ENCODE results near the gene LDAH.

Gene LDAH

GRCh38 chr2:20652673-20653575 lies 170.0 kb downstream of the LDAH start:
- Histone ChIP-seq H3K27ac (ENCODE audit: poor library complexity, severe bottlenecking) (no peak overlapping the region), H3K4me3 (ENCODE audit: severe bottlenecking) (no peak overlapping the region), H3K4me1 (ENCODE audit: insufficient read depth, poor library complexity, severe bottlenecking) (peaks cover 8% of the 10 kb centered on the region), H3K9me3 (ENCODE audit: severe bottlenecking) (no peaks in the 10 kb centered on the region), H3K36me3 (ENCODE audit: low read depth) (no peaks in the 10 kb centered on the region), H3K27me3 (ENCODE audit: insufficient read depth, poor library complexity, severe bottlenecking) (no peaks in the 10 kb centered on the region)
- TF ChIP-seq CTCF (IDR thresholded peaks at IDR 0.05; ENCODE audit: poor library complexity, severe bottlenecking) = no peak
- ATAC-seq (ENCODE audit: low read depth) = no peak
- DNase-seq (ENCODE audit: low spot score) = peak; percentile 20

DNA sequence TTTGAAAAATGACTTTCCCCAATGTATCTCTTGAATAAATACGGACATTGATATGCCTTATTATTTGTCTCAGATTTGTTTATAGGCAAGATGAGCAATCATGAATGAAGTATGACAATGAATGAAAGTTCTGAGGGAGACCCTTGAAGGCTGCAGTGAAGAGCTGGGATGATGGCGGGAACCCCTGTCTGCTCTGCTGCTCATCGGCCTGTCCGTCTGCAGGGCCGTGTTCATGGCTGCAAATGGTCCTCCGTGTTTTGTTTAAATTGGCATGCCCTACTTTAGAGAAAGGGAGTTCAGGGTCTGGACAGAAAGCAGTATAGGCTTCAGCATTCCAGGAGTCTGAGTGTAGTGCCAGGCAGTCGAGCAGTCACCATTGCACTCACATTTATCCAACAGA lies 170.8 kb downstream of the LDAH start:
- H3K27me3 ChIP-seq (ENCODE audit: insufficient read depth, poor library complexity, severe bottlenecking) = no peaks in the 10 kb centered on the region
- no peak for TF ChIP-seq CTCF (IDR thresholded peaks at IDR 0.05; ENCODE audit: poor library complexity, severe bottlenecking)
- no peaks in the 10 kb centered on the region for H3K36me3 ChIP-seq (ENCODE audit: low read depth)
- DNase-seq (ENCODE audit: low spot score) (no peak), ATAC-seq (ENCODE audit: low read depth) (no peak)
- no peak overlapping the region for H3K27ac ChIP-seq (ENCODE audit: poor library complexity, severe bottlenecking)
- H3K4me3 ChIP-seq (ENCODE audit: severe bottlenecking) = no peak overlapping the region
- H3K9me3 ChIP-seq (ENCODE audit: severe bottlenecking) = no peaks in the 10 kb centered on the region
- peaks cover 8% of the 10 kb centered on the region for H3K4me1 ChIP-seq (ENCODE audit: insufficient read depth, poor library complexity, severe bottlenecking)

DNA sequence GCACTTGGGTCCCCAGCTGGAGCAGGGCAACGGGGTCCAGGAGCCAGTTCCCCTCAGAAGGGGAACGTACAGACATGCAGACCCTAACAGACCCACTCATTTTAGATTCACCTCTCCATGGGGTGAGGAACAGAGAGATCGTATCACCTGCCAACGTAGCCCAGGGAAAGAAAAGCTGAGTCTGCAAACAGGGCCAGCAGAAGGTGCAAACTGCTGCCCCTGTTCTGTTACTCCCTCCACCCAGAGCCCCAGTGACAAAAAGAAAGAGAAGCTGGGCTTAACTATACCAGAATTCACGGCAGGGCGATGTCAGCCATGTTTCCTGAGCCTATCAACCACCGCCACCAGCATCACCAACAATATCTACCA lies 171.2 kb downstream of the LDAH start:
- Histone ChIP-seq H3K4me3 (ENCODE audit: severe bottlenecking) (no peak overlapping the region), H3K36me3 (ENCODE audit: low read depth) (no peaks in the 10 kb centered on the region), H3K9me3 (ENCODE audit: severe bottlenecking) (no peaks in the 10 kb centered on the region), H3K27me3 (ENCODE audit: insufficient read depth, poor library complexity, severe bottlenecking) (no peaks in the 10 kb centered on the region), H3K4me1 (ENCODE audit: insufficient read depth, poor library complexity, severe bottlenecking) (peaks cover 8% of the 10 kb centered on the region), H3K27ac (ENCODE audit: poor library complexity, severe bottlenecking) (peak overlapping the region; percentile 20)
- no peak for DNase-seq (ENCODE audit: low spot score)
- no peak for TF ChIP-seq CTCF (IDR thresholded peaks at IDR 0.05; ENCODE audit: poor library complexity, severe bottlenecking)
- ATAC-seq (ENCODE audit: low read depth) = no peak

DNA sequence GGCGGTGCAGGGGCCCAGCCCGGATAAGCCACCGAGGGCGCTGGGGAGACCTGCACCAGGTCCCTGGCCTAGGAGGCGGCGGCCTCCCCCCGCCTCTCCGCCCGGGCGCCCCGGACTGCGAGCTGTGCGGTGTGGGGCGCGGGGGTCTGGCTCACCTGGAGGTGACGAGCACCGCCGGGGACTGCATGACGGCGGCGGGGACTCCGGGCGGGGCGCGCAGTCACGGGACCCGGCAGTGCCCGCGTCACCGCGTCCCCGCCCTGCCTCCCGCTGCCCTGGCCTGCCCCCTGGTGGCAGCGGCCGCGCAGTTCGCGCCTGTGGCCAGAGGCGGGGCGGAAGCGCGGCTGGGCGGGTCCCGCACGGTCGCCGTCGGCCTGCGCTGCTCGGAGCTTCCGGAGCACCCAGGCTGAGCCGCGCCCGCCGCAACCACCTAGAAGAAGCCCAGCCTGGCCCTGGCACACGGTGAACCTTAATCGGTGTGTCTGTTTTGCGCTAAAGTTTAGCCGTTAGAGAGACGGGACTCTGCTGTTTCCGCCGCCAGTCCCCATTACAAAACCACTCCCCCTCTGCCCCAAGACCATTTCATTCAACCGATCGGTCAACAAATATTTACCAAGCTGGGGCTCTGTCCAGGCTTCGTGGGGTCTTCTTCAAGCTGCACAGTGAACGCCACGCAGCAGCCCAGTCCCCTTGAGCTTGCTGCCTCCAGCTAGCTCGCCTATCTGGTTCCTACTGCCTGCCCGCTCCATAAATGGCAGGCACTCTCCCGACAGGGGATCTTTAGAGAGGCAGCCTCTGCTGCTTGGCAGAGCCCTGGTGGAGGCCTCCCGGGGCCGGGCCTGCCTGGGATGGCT lies 171.8 kb downstream of the LDAH start, which contains the start of gene HS1BP3:
Gene HS1BP3, minus strand, starts transcription at position 222 of the 854 bp plus-strand sequence. Its CDS starts 35 bp downstream, at position 187.
- H3K4me3 ChIP-seq (ENCODE audit: severe bottlenecking) = peak within 1 kb of the TSS; percentile 69
- no peak for DNase-seq (ENCODE audit: low spot score)
- no peaks in the 10 kb centered on the region for H3K9me3 ChIP-seq (ENCODE audit: severe bottlenecking)
- peak within 1 kb of the TSS; percentile 20 for H3K27ac ChIP-seq (ENCODE audit: poor library complexity, severe bottlenecking)
- peaks cover 8% of the 10 kb centered on the region for H3K4me1 ChIP-seq (ENCODE audit: insufficient read depth, poor library complexity, severe bottlenecking)
- H3K36me3 ChIP-seq (ENCODE audit: low read depth) = no peaks in the 10 kb centered on the region
- no peaks in the 10 kb centered on the region for H3K27me3 ChIP-seq (ENCODE audit: insufficient read depth, poor library complexity, severe bottlenecking)
- peak; percentile 97 for TF ChIP-seq CTCF (IDR thresholded peaks at IDR 0.05; ENCODE audit: poor library complexity, severe bottlenecking)
- peak; percentile 95 for ATAC-seq (ENCODE audit: low read depth)

All from RWPE2 (cell line).